GM12878 (cell line): ENCODE results near the gene PNMA8B. TPM values are rescaled to one million over a fixed set of nuclear protein-coding genes. Genes with fewer than 3 reads are reported as not detected.

Source experiments
- ATAC-seq: fragments of 200-7000 bp; cut with Tn5 transposase; 3 replicates; pipeline ENCODE4 v1.9.1; 2020; ENCODE audit warnings: mild to moderate bottlenecking, moderate library complexity
- BruUV-seq: library from RNA; stranded (reverse); fragments of 400-500 nt; replicated peaks from 2 replicates; lab custom pipeline; 2021; lab: Mats Ljungman, UMichigan
- CTCF ChIA-PET: fragments of 300-600 bp; sonication (Branson Sonifier 250); formaldehyde crosslinking; extraction: SDS; loops from one replicate; lab custom pipeline; 2021; ENCODE audit warnings: inconsistent platforms; lab: Yijun Ruan, JAX
- POLR2A ChIA-PET: fragments of 350-600 bp; formaldehyde crosslinking; extraction: SDS; loops from one replicate; lab custom pipeline; 2021; ENCODE audit warnings: inconsistent platforms; lab: Charles Lee
- RAD21 ChIA-PET: fragments of 300-600 bp; sonication (Branson Sonifier 250); formaldehyde crosslinking; loops from one replicate; lab custom pipeline; 2023; ENCODE audit warnings: antibody characterized with exemption; ENCODE audit not compliant: unreplicated experiment; lab: Charles Lee
- SMC1A ChIA-PET: fragments of 300-600 bp; sonication (Branson Sonifier 250); formaldehyde crosslinking; loops from one replicate; lab custom pipeline; 2023; ENCODE audit not compliant: unreplicated experiment, uncharacterized antibody; lab: Charles Lee
- DNase-seq: peaks from one replicate; pipeline ENCODE4 v3.0.0-alpha.2; 2011; ENCODE audit warnings: low read depth, low spot score
- FAIRE-seq: peaks from 3 replicates; lab custom pipeline; 2011; peaks lifted over from hg19 to GRCh38; lab: Jason Lieb, UNC
- H2AFZ ChIP-seq: 2 replicates; pipeline ENCODE4 v1.6.0; 2011; ENCODE audit warnings: low read depth, low read length, control low read depth; ENCODE audit not compliant: control insufficient read depth
- H3K27ac ChIP-seq: 2 replicates; pipeline ENCODE4 v1.5.1; 2011; ENCODE audit warnings: control low read depth; ENCODE audit not compliant: control insufficient read depth, insufficient read depth
- H3K27me3 ChIP-seq, 2 experiments: replicated peaks in 1 of 2; 2 replicates each; pipeline versions ENCODE4 v1.6.0 to v1.6.1; 2011; ENCODE audit warnings: low read length in 1 of 2; ENCODE audit not compliant: control insufficient read depth in 2 of 2, insufficient read depth in 2 of 2
- H3K36me3 ChIP-seq, 2 experiments: 2 replicates each; pipeline ENCODE4 v1.5.1; 2011; ENCODE audit warnings: low read length in 1 of 2; ENCODE audit not compliant: control insufficient read depth in 2 of 2, insufficient read depth in 2 of 2
- H3K4me1 ChIP-seq: 2 replicates; pipeline ENCODE4 v1.6.1; 2011; ENCODE audit warnings: mild to moderate bottlenecking, low read length, moderate library complexity, mixed read lengths; ENCODE audit not compliant: control insufficient read depth, insufficient read depth
- H3K4me2 ChIP-seq: 2 replicates; pipeline ENCODE4 v1.6.0; 2011; ENCODE audit warnings: control low read depth; ENCODE audit not compliant: control insufficient read depth, insufficient read depth
- H3K4me3 ChIP-seq: fragments of 200-600 bp; sonication (generic); 2 replicates; pipeline ENCODE4 v1.5.1; 2016
- H3K79me2 ChIP-seq: 2 replicates; pipeline ENCODE4 v1.6.0; 2011; ENCODE audit warnings: low read length; ENCODE audit not compliant: control insufficient read depth, insufficient read depth
- H3K9ac ChIP-seq: 2 replicates; pipeline ENCODE4 v1.8.0; 2011; ENCODE audit warnings: low read length, control low read depth, mixed read lengths; ENCODE audit not compliant: control insufficient read depth, insufficient read depth
- H3K9me3 ChIP-seq: replicated peaks from 3 replicates; pipeline ENCODE4 v1.5.1; 2011; ENCODE audit warnings: mild to moderate bottlenecking, low read length; ENCODE audit not compliant: control insufficient read depth, insufficient read depth
- H4K20me1 ChIP-seq: 2 replicates; pipeline ENCODE4 v1.6.0; 2011; ENCODE audit not compliant: control insufficient read depth, insufficient read depth
- ASH2L ChIP-seq: fragments of 300-600, 200-600 bp; sonication (generic); IDR thresholded peaks from 2 replicates; pipeline ENCODE4 v1.6.1; 2017; ENCODE audit warnings: low read depth, mild to moderate bottlenecking, borderline replicate concordance
- CBFB ChIP-seq: IDR thresholded peaks from 2 replicates; pipeline ENCODE4 v1.6.1; 2016; ENCODE audit warnings: antibody characterized with exemption, low read depth
- CBX5 ChIP-seq: sonication (generic); IDR thresholded peaks from 2 replicates; pipeline ENCODE4 v1.6.1; 2016; ENCODE audit warnings: low read depth, moderate library complexity, mild to moderate bottlenecking, inconsistent platforms
- CEBPB ChIP-seq, 2 experiments: fragments of 150-350 bp in 1 of 2; IDR thresholded peaks; 2 replicates each; pipeline ENCODE4 v1.6.1; 2012 to 2014; ENCODE audit warnings: low read depth in 2 of 2, low read length in 2 of 2, borderline replicate concordance in 1 of 2, inconsistent platforms in 1 of 2
- EGR1 ChIP-seq, 2 experiments: IDR thresholded peaks; 1 replicate in 1 of 2; 2 replicates in 1 of 2; pipeline ENCODE4 v1.6.1; 2011 to 2012; ENCODE audit warnings: low read depth in 2 of 2, low read length in 2 of 2, borderline replicate concordance in 1 of 2, mild to moderate bottlenecking in 1 of 2, moderate library complexity in 1 of 2
- EZH2 ChIP-seq: IDR thresholded peaks from 2 replicates; pipeline ENCODE4 v1.6.1; 2012; ENCODE audit warnings: low read depth, mild to moderate bottlenecking, control low read depth, inconsistent platforms, low read length, borderline replicate concordance; ENCODE audit not compliant: control insufficient read depth
- HDGF ChIP-seq: fragments of 450-650 bp; IDR thresholded peaks from 2 replicates; pipeline ENCODE4 v1.6.1; 2016; ENCODE audit warnings: antibody characterized with exemption
- KAT2A ChIP-seq: conservative IDR thresholded peaks from 2 replicates; pipeline ENCODE4 v1.6.1; 2011; ENCODE audit warnings: low read depth, low read length; ENCODE audit not compliant: control insufficient read depth
- LARP7 ChIP-seq: fragments of 450-650 bp; IDR thresholded peaks from 2 replicates; pipeline ENCODE4 v1.6.1; 2017; ENCODE audit warnings: mild to moderate bottlenecking
- MEF2A ChIP-seq: IDR thresholded peaks from 2 replicates; pipeline ENCODE4 v1.6.1; 2011; ENCODE audit warnings: low read depth, mild to moderate bottlenecking, low read length, moderate library complexity; ENCODE audit not compliant: insufficient read depth
- MYC ChIP-seq: IDR thresholded peaks from 2 replicates; pipeline ENCODE4 v1.6.1; 2011; ENCODE audit warnings: mild to moderate bottlenecking, low read length, moderate library complexity, inconsistent platforms; ENCODE audit not compliant: insufficient read depth, insufficient replicate concordance, insufficient read length, severe bottlenecking
- NFYA ChIP-seq: IDR thresholded peaks from 2 replicates; pipeline ENCODE4 v1.6.1; 2011; ENCODE audit warnings: low read depth, mild to moderate bottlenecking, low read length, improper control_type of control experiment, borderline replicate concordance
- NRF1 ChIP-seq: conservative IDR thresholded peaks from 2 replicates; pipeline ENCODE4 v1.6.1; 2011; ENCODE audit warnings: mild to moderate bottlenecking, low read depth, low read length, improper control_type of control experiment
- PKNOX1 ChIP-seq: fragments of 450-650 bp; IDR thresholded peaks from 2 replicates; pipeline ENCODE4 v1.6.1; 2016; ENCODE audit warnings: mild to moderate bottlenecking
- RAD21 ChIP-seq: IDR thresholded peaks from 2 replicates; pipeline ENCODE4 v1.6.1; 2011; ENCODE audit warnings: mild to moderate bottlenecking, low read depth, low read length, moderate library complexity; ENCODE audit not compliant: insufficient read depth
- RB1 ChIP-seq: fragments of 450-650 bp; formaldehyde crosslinking; IDR thresholded peaks from 2 replicates; pipeline ENCODE4 v1.6.1; 2017; ENCODE audit warnings: mild to moderate bottlenecking, borderline replicate concordance
- SRF ChIP-seq, 2 experiments: IDR thresholded peaks; 2 replicates each; pipeline ENCODE4 v1.6.1; 2011; ENCODE audit warnings: low read depth in 2 of 2, low read length in 2 of 2, mild to moderate bottlenecking in 1 of 2, moderate library complexity in 1 of 2
- TAF1 ChIP-seq: IDR thresholded peaks from 2 replicates; pipeline ENCODE4 v1.6.1; 2011; ENCODE audit warnings: mild to moderate bottlenecking, low read depth, low read length, borderline replicate concordance
- TARDBP ChIP-seq: IDR thresholded peaks from 2 replicates; pipeline ENCODE4 v1.6.1; 2016; ENCODE audit warnings: borderline replicate concordance
- USF1 ChIP-seq: IDR thresholded peaks from 2 replicates; pipeline ENCODE4 v1.6.1; 2011; ENCODE audit warnings: borderline replicate concordance, low read depth, mild to moderate bottlenecking, moderate library complexity, mixed read lengths, low read length; ENCODE audit not compliant: insufficient read depth; ENCODE audit errors: extremely low read length
- WGBS: methylation state at CpG from one replicate; pipeline ENCODE4 v1.1.6; 2016; ENCODE audit warnings: low lambda C conversion rate; ENCODE audit not compliant: insufficient replicate concordance, insufficient coverage; ENCODE audit errors: missing lambda C conversion rate; 5-methylcytosine and 5-hydroxymethylcytosine counted together
- in situ Hi-C: fragments of 300-500 bp; cut with MboI; formaldehyde crosslinking; loops from 9 replicates; pipeline ENCODE4 v1.14.3; 2018; ENCODE audit warnings: mixed read lengths
- intact Hi-C: fragments of 100-400 bp; cut with micrococcal nuclease; formaldehyde crosslinking; loops from one replicate; pipeline ENCODE4 v1.14.2; 2022; ENCODE audit not compliant: unreplicated experiment
- polyA plus RNA-seq, 11 experiments: library from polyadenylated mRNA; depleted of rRNA in 4 of 11; unstranded in 6 of 11; stranded (reverse) in 5 of 11; fragments of >200 nt; fragmentation: Nextera tagmentation in 4 of 11; fragmentation: Illumina TruSeq in 1 of 11; extraction: Ambion mirVana in 4 of 11; extraction: Trizol in 1 of 11; gene quantifications; 1 replicate in 1 of 11; 2 replicates in 10 of 11; pipeline versions ENCODE4 v1.2.1 to v1.2.3, GENCODE V29; 2011 to 2016; ENCODE audit warnings: inconsistent platforms in 2 of 11, missing spikeins in 2 of 11, low read depth in 1 of 11
- total RNA-seq, 4 experiments: library from RNA; depleted of rRNA in 3 of 4; stranded (reverse); fragments of >200 nt in 3 of 4; fragmentation: Illumina TruSeq in 1 of 4; extraction: Trizol in 1 of 4; gene quantifications; 2 replicates each; pipeline versions ENCODE4 v1.2.1 to v1.2.3, GENCODE V29; 2013 to 2021

The PNMA8B gene
- total and polyA plus RNA-seq, 10 of the 15 experiments (the other 5 are each of a cell fraction or from before 2014, with no cell fraction given): 0.01 TPM; not detected in 9

GRCh38 chr19:46474211-46474610, 21.5 kb downstream of the PNMA8B start:
- no TSS peak for BruUV-seq
- POLR2A ChIA-PET: no interaction called here
- no peaks in the 10 kb centered on the region for H3K36me3 ChIP-seq

More at GRCh38 chr19:46474211-46474610, 21.5 kb downstream of the PNMA8B start:
- in situ Hi-C loops (no loop called here), intact Hi-C loops (no loop called here)
- Histone ChIP-seq H2AFZ (no peak overlapping the region), H3K4me2 (no peak overlapping the region), H3K27me3 (peaks cover 3 to 16% of the 10 kb centered on the region in 2 experiments), H3K79me2 (no peaks in the 10 kb centered on the region), H4K20me1 (no peaks in the 10 kb centered on the region), H3K9ac (no peak overlapping the region), H3K9me3 (no peaks in the 10 kb centered on the region), H3K27ac (no peak overlapping the region), H3K4me3 (no peak overlapping the region), H3K4me1 (no peaks in the 10 kb centered on the region)
- FAIRE-seq (no peak), DNase-seq (no peak), ATAC-seq (no peak)
- WGBS: 79% methylated on average over 8 of the region's 8 CpGs
- TF ChIP-seq SRF (IDR thresholded peaks at IDR 0.05; ENCODE audit: low read depth in 2 of 2, low read length in 2 of 2) (no peak), KAT2A (no peak), ASH2L (no peak), RB1 (no peak), USF1 (no peak), EGR1 (IDR thresholded peaks at IDR 0.05; ENCODE audit: borderline replicate concordance in 1 of 2, low read depth in 2 of 2, low read length in 2 of 2) (no peak), MEF2A (no peak), CBX5 (no peak), TARDBP (no peak), CBFB (no peak), RAD21 (no peak), MYC (no peak), PKNOX1 (no peak), LARP7 (no peak), TAF1 (no peak), EZH2 (no peak), NFYA (no peak), HDGF (no peak), CEBPB (IDR thresholded peaks at IDR 0.05; ENCODE audit: borderline replicate concordance in 1 of 2, low read depth in 2 of 2, low read length in 2 of 2) (no peak), NRF1 (no peak)
- RAD21 ChIA-PET: no interaction called here
- SMC1A ChIA-PET: no interaction called here
- CTCF ChIA-PET: interaction anchor here (1.2 to 1.5 kb wide), 2 partner anchors 10 to 445 kb away, joined by 3 to 4 read pairs; no protein-coding TSS in a partner anchor
